Fibroblast of lung (primary cell): ENCODE data around the gene LAMB3. TPM values are rescaled to one million over a fixed set of nuclear protein-coding genes. Genes with fewer than 3 reads are reported as not detected.
A peak's percentile ranks its signal among the peaks of the same experiment; 100 is the strongest.

ENCODE experiments used
- DNase-seq, 2 donors: peaks; one replicate each; pipeline versions ENCODE4 v3.0.0 to v3.0.0-alpha.2; 2010; ENCODE audit warnings: low read depth in 2 of 2
- H2AFZ ChIP-seq: 2 replicates; pipeline ENCODE4 v1.5.1; 2012; ENCODE audit warnings: low read length, control low read depth, inconsistent platforms
- H3K27ac ChIP-seq: 2 replicates; pipeline ENCODE4 v1.5.1; 2011; ENCODE audit warnings: low read length, control low read depth; ENCODE audit not compliant: insufficient read depth
- H3K27me3 ChIP-seq: 2 replicates; pipeline ENCODE4 v1.5.1; 2011; ENCODE audit warnings: mild to moderate bottlenecking, low read length; ENCODE audit not compliant: control insufficient read depth, insufficient read depth
- H3K36me3 ChIP-seq: 2 replicates; pipeline ENCODE4 v1.5.1; 2011; ENCODE audit warnings: low read length; ENCODE audit not compliant: control insufficient read depth, insufficient read depth
- H3K4me1 ChIP-seq: 2 replicates; pipeline ENCODE4 v1.5.1; 2011; ENCODE audit warnings: low read length; ENCODE audit not compliant: control insufficient read depth, insufficient read depth; ENCODE audit errors: extremely low read depth
- H3K4me2 ChIP-seq: 2 replicates; pipeline ENCODE4 v1.5.1; 2011; ENCODE audit warnings: low read length, control low read depth; ENCODE audit not compliant: insufficient read depth; ENCODE audit errors: extremely low read depth
- H3K4me3 ChIP-seq, 4 experiments: fragments of 200-600 bp in 1 of 4; sonication (generic) in 1 of 4; replicated peaks in 1 of 4; 2 replicates each; pipeline ENCODE4 v1.5.1; 2011 to 2016; ENCODE audit warnings: low read length in 4 of 4, low read depth in 3 of 4, mild to moderate bottlenecking in 3 of 4, control low read depth in 2 of 4, inconsistent platforms in 1 of 4, mixed read lengths in 1 of 4; ENCODE audit not compliant: insufficient read depth in 1 of 4; ENCODE audit errors: control extremely low read depth in 1 of 4
- H3K79me2 ChIP-seq: 2 replicates; pipeline ENCODE4 v1.5.1; 2012; ENCODE audit warnings: mild to moderate bottlenecking, low read length, inconsistent platforms; ENCODE audit not compliant: control insufficient read depth, insufficient read depth
- H3K9ac ChIP-seq: 2 replicates; pipeline ENCODE4 v1.5.1; 2011; ENCODE audit warnings: mild to moderate bottlenecking, low read length, control low read depth; ENCODE audit not compliant: insufficient read depth
- H3K9me3 ChIP-seq: 2 replicates; pipeline ENCODE4 v1.5.1; 2012; ENCODE audit warnings: low read depth, low read length; ENCODE audit not compliant: control insufficient read depth, insufficient read depth
- H4K20me1 ChIP-seq: 2 replicates; pipeline ENCODE4 v1.5.1; 2011; ENCODE audit warnings: low read length; ENCODE audit not compliant: control insufficient read depth, insufficient read depth; ENCODE audit errors: extremely low read depth
- EZH2 ChIP-seq: IDR thresholded peaks from 2 replicates; pipeline ENCODE4 v1.5.1; 2012; ENCODE audit warnings: low read length, control low read depth, mild to moderate bottlenecking; ENCODE audit errors: missing control alignments
- polyA plus RNA-seq, 2 donors: library from polyadenylated mRNA; depleted of rRNA in 1 of 2; stranded (reverse) in 1 of 2; unstranded in 1 of 2; fragments of >200 nt; gene quantifications; 2 replicates each; pipeline ENCODE4 v1.2.1, GENCODE V29; 2011 to 2012; ENCODE audit warnings: missing spikeins in 1 of 2
- total RNA-seq: library from RNA; depleted of rRNA; stranded (reverse); fragments of >200 nt; gene quantifications from 2 replicates; pipeline ENCODE4 v1.2.1, GENCODE V29; 2014
- TF ChIP-seq, protein P1 (sequence below), 2 donors: IDR thresholded peaks in 1 of 2; conservative IDR thresholded peaks in 1 of 2; 1 replicate in 1 of 2; 2 replicates in 1 of 2; pipeline ENCODE4 v1.5.1; 2011 to 2012; ENCODE audit warnings: low read length in 2 of 2, control low read depth in 1 of 2, inconsistent platforms in 1 of 2, low read depth in 1 of 2, mild to moderate bottlenecking in 1 of 2

Gene LAMB3
- total and polyA plus RNA-seq, 2 donors (not counting 1 experiment from before 2014, with no cell fraction given): 4.1 to 23.3 TPM

DNA sequence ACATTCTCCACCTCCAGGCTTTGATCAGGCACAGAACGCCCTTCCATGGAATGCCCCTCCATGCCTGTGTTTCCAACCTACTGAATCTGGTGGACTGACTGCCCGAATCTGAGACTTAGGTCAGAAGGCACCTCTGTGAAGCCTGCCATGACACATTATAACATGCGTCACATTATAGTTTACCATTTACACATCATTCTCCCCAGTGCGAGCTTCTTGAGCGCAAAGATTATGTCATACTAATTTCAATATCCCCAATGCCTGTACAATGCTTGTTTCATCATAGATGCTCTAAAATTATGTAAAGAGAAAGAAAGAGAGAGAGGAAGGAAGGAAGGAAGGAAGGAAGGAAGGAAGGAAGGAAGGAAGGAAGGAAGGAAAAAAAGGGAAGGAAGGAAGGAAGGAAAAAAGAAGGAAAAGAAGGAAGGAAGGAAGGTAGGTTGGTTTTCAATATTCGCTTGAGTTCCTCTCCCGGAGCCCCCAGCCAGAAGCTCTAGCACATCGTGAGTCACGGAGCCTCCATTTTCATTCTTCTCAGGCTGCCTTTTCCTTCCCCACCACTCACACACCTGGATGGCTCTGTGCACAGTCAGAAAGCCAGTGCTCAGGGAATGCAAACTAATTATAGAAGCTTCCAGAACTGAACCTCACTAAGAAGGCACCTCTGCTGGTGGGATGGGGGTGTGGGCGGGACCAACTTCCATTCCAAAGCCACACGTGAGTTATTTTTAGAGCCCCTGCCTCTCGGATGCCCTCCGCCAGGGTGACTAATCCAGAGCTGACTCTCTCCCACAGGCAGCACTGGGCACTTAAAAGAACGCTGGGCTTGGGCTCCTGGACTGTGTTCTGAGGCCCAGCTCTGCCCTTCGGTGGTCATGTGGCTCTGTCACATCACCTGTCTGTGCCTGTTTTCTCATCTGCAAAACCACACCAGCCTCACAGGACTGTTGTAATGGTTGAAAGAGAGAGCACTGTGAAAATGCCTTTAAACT lies 27.4 kb downstream of the LAMB3 start:
- peak in 1 of 2 donors; percentile 33 for DNase-seq
- Histone ChIP-seq H3K27me3 (no peaks in the 10 kb centered on the region), H3K4me2 (no peak overlapping the region), H3K9ac (no peak overlapping the region), H4K20me1 (no peaks in the 10 kb centered on the region), H2AFZ (no peak overlapping the region), H3K4me1 (no peaks in the 10 kb centered on the region), H3K79me2 (no peaks in the 10 kb centered on the region), H3K9me3 (no peaks in the 10 kb centered on the region), H3K36me3 (no peaks in the 10 kb centered on the region), H3K4me3 (no peak overlapping the region), H3K27ac (no peak overlapping the region)
- TF ChIP-seq EZH2: no peak
- TF ChIP-seq, protein P1, sequence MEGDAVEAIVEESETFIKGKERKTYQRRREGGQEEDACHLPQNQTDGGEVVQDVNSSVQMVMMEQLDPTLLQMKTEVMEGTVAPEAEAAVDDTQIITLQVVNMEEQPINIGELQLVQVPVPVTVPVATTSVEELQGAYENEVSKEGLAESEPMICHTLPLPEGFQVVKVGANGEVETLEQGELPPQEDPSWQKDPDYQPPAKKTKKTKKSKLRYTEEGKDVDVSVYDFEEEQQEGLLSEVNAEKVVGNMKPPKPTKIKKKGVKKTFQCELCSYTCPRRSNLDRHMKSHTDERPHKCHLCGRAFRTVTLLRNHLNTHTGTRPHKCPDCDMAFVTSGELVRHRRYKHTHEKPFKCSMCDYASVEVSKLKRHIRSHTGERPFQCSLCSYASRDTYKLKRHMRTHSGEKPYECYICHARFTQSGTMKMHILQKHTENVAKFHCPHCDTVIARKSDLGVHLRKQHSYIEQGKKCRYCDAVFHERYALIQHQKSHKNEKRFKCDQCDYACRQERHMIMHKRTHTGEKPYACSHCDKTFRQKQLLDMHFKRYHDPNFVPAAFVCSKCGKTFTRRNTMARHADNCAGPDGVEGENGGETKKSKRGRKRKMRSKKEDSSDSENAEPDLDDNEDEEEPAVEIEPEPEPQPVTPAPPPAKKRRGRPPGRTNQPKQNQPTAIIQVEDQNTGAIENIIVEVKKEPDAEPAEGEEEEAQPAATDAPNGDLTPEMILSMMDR (conservative IDR thresholded peaks at IDR 0.05 in 1 of 2, IDR thresholded peaks at IDR 0.05 in 1 of 2; ENCODE audit: low read depth in 1 of 2, low read length in 2 of 2): no peak

DNA sequence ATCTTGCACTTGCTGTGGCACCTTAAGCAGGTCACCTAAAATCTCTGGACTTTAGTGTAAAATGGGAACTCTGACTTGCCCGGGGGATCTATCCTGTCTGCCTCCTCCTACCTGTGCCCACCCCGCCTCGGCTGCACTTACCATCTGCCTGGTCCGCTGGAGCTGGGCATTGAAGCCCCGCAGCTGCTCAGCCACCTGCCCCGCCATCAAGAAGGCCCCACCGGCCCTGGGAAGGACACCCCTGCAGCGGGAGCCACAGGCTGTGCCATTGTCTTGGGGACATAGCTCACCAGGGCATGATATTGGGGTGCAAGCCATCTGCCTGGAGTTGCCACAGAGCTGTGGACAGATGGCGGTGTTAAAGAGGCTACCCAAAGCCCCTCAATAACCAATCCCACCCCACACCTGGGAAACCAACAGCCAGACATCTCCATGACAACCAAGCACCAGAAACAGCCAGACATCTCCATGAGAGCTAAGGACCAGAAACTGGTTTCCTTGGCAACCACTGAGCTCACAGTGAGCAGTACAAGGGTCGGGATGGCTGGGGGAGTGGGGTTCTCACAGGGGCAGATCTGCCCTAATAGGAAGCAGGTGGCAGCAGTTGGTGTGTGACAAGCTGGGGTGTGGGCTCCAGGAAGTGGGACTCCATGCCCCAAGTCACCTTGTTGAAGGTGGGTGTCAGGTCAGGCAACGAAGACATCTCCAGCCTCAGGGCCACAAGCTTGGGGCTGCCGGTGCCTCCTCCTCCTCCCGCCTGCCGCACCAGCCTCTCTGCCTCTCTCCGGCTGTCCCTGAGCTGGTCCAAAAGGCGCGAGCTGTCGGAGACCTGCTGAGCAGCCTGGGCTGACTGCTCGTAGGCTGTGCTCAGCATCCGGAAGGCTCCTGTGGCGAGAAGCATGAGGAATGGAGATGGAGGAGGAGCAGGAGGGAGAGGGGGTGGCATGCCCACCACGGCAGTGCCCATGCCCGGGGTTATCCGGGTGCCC lies 29.1 kb downstream of the LAMB3 start:
- Histone ChIP-seq H3K79me2 (no peaks in the 10 kb centered on the region), H4K20me1 (no peaks in the 10 kb centered on the region)
- TF ChIP-seq EZH2: no peak
- TF ChIP-seq, protein P1 (conservative IDR thresholded peaks at IDR 0.05 in 1 of 2, IDR thresholded peaks at IDR 0.05 in 1 of 2; ENCODE audit: low read depth in 1 of 2, low read length in 2 of 2): no peak

More for the DNA sequence above, 29.1 kb downstream of the LAMB3 start:
- DNase-seq: no peak
- Histone ChIP-seq H3K9ac (no peak overlapping the region), H3K27ac (no peak overlapping the region), H3K4me1 (no peaks in the 10 kb centered on the region), H3K36me3 (no peaks in the 10 kb centered on the region), H3K9me3 (no peaks in the 10 kb centered on the region), H3K27me3 (no peaks in the 10 kb centered on the region), H3K4me2 (no peak overlapping the region), H3K4me3 (no peak overlapping the region), H2AFZ (no peak overlapping the region)
